GM21528 (cell line): ENCODE measurements around the gene TRIB2.
A peak's percentile ranks its signal among the peaks of the same experiment; 100 is the strongest.

Experiments
- ATAC-seq: cut with Tn5 transposase; IDR thresholded peaks from one replicate; pipeline ENCODE4 v1.9.1; 2021; ENCODE audit warnings: mild to moderate bottlenecking, moderate library complexity; ENCODE audit not compliant: unreplicated experiment, low FRiP score

The TRIB2 gene

GRCh38 chr2:12694990-12695774 is 21.6 kb upstream of the TRIB2 start:
- ATAC-seq = peak; percentile 87

GRCh38 chr2:12697617-12698016 is 19.1 kb upstream of the TRIB2 start:
- no peak for ATAC-seq

GRCh38 chr2:12700989-12701388 is 15.7 kb upstream of the TRIB2 start:
- no peak for ATAC-seq

GRCh38 chr2:12701786-12702167 is 15.0 kb upstream of the TRIB2 start:
- no peak for ATAC-seq

GRCh38 chr2:12702168-12703121 is 14.3 kb upstream of the TRIB2 start:
- no peak for ATAC-seq

GRCh38 chr2:12704378-12704777 is 12.4 kb upstream of the TRIB2 start:
- ATAC-seq = no peak

GRCh38 chr2:12705230-12705629 is 11.5 kb upstream of the TRIB2 start:
- ATAC-seq = no peak

GRCh38 chr2:12705742-12706141 is 11.0 kb upstream of the TRIB2 start:
- no peak for ATAC-seq

- ATAC-seq = no peak
Observed at GRCh38 chr2:12708508-12709206, 8.1 kb upstream of the TRIB2 start.

- ATAC-seq = no peak
Observed at GRCh38 chr2:12709207-12709522, 7.6 kb upstream of the TRIB2 start.

- no peak for ATAC-seq
Observed at GRCh38 chr2:12710301-12710700, 6.4 kb upstream of the TRIB2 start.

GRCh38 chr2:12711339-12711738 is 5.4 kb upstream of the TRIB2 start:
- ATAC-seq = no peak

GRCh38 chr2:12712881-12713280 is 3.9 kb upstream of the TRIB2 start:
- ATAC-seq = no peak

- no peak for ATAC-seq
Observed at GRCh38 chr2:12714391-12715221, 2.1 kb upstream of the TRIB2 start.

- ATAC-seq = no peak
Observed at GRCh38 chr2:12715258-12716031, 1.3 kb upstream of the TRIB2 start.

- peak; percentile 45 for ATAC-seq
Observed at GRCh38 chr2:12716032-12716281, 779 bp upstream of the TRIB2 start.

GRCh38 chr2:12717191-12718014 is 667 bp downstream of the TRIB2 start:
- ATAC-seq = peak; percentile 38

GRCh38 chr2:12718015-12718671 is 1.4 kb downstream of the TRIB2 start:
- no peak for ATAC-seq
